Measurements from ENCODE around the gene LKAAEAR1. TPM values are rescaled to one million over a fixed set of nuclear protein-coding genes. Genes with fewer than 3 reads are reported as not detected.

LKAAEAR1 gene
- total RNA-seq, 1 experiment from 2014 or later, result 1.7 TPM

DNA sequence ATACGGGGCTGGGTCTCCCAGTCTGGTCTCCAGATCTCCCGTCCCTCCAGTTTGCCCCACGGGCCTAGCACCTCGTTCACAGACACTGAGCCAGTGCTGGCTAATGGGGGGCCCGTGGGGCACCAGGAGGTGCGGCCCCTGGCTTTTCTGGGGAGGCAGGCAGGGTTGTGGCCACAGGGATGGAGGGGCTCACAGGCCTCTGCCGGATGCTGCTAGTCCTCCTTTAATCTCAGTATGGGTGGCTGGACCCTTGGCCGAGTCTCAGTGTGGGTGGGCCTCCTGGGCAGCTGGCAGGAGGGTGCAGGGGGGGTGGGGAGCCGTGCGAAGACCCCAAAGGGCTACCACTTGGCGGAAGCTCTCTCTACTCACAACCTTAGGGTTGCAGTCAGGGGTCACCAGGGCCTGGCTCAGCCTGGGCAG is 33.2 kb downstream of the LKAAEAR1 start (continued):
- TF ChIP-seq, protein P1, sequence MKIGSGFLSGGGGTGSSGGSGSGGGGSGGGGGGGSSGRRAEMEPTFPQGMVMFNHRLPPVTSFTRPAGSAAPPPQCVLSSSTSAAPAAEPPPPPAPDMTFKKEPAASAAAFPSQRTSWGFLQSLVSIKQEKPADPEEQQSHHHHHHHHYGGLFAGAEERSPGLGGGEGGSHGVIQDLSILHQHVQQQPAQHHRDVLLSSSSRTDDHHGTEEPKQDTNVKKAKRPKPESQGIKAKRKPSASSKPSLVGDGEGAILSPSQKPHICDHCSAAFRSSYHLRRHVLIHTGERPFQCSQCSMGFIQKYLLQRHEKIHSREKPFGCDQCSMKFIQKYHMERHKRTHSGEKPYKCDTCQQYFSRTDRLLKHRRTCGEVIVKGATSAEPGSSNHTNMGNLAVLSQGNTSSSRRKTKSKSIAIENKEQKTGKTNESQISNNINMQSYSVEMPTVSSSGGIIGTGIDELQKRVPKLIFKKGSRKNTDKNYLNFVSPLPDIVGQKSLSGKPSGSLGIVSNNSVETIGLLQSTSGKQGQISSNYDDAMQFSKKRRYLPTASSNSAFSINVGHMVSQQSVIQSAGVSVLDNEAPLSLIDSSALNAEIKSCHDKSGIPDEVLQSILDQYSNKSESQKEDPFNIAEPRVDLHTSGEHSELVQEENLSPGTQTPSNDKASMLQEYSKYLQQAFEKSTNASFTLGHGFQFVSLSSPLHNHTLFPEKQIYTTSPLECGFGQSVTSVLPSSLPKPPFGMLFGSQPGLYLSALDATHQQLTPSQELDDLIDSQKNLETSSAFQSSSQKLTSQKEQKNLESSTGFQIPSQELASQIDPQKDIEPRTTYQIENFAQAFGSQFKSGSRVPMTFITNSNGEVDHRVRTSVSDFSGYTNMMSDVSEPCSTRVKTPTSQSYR (CRISPR knock-in tag; IDR thresholded peaks at IDR 0.05), result no peak
- TF ChIP-seq KAT7 (CRISPR knock-in tag; IDR thresholded peaks at IDR 0.05; ENCODE audit: borderline replicate concordance), result no peak

DNA sequence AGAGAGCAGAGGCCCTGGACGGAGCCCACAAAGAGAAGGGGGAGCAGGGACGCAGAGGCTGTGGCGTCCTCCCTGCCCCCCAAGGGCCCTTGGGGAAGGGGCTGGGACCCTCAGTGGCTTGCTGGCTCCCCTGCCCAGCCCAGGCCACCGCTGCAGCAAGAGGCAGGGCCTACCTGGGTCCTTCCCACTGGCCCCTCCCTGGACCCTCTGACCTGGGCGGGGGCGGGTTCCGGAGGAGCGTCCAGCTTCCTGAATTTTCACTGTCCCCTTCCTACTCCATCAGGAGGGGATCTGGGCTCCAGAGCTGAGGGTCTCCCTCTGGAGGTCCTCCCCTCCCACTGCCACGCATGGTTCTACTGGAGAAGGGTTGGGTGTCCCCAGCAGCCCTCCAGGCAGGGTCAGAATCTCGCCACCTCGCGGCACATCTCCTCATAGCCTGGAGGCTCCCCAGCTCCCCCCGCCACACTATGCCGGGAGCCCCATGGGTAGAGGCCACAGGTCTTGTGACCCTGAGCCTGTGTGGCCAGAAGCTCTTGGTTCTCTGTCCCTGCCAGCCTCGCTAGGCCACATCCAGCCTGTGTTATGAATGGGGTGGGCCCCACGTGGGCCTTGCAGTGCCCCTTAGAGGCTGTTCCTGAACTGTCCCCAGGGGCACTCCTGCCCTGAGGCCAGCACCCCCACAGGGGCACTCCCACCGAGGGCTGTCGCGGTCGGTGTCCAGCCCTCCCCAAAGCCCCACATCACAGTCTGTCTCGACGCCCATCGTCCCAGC is 33.8 kb downstream of the LKAAEAR1 start:
- H3K4me1 Mint-ChIP-seq, result peaks cover 24% of the 10 kb centered on the region
- CTCF ChIA-PET, result interaction anchor here (0.7 to 2.3 kb wide), 9 partner anchors 7 to 77 kb away, joined by 3 to 15 read pairs (median 5); partner anchors contain the start of genes LKAAEAR1, PRPF6 and TCEA2
- H3K4me3 Mint-ChIP-seq, result peak overlapping the region; percentile 25; the same call in 1 of the 2 replicates
- H3K27ac Mint-ChIP-seq, result no peak overlapping the region
- peak; percentile 20; the same call in 1 of the 2 replicates for TF ChIP-seq GABPB1 (CRISPR knock-in tag; IDR thresholded peaks at IDR 0.05)
- TF ChIP-seq, protein P2, sequence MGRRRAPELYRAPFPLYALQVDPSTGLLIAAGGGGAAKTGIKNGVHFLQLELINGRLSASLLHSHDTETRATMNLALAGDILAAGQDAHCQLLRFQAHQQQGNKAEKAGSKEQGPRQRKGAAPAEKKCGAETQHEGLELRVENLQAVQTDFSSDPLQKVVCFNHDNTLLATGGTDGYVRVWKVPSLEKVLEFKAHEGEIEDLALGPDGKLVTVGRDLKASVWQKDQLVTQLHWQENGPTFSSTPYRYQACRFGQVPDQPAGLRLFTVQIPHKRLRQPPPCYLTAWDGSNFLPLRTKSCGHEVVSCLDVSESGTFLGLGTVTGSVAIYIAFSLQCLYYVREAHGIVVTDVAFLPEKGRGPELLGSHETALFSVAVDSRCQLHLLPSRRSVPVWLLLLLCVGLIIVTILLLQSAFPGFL (CRISPR knock-in tag; IDR thresholded peaks at IDR 0.05; ENCODE audit: borderline replicate concordance), result no peak
- TF ChIP-seq SMAD4 (CRISPR knock-in tag; IDR thresholded peaks at IDR 0.05), result no peak
- TF ChIP-seq RORB (CRISPR knock-in tag; IDR thresholded peaks at IDR 0.05), result no peak
- TF ChIP-seq OVOL2 (CRISPR knock-in tag; IDR thresholded peaks at IDR 0.05; ENCODE audit: borderline replicate concordance), result no peak
- TF ChIP-seq, protein P3, sequence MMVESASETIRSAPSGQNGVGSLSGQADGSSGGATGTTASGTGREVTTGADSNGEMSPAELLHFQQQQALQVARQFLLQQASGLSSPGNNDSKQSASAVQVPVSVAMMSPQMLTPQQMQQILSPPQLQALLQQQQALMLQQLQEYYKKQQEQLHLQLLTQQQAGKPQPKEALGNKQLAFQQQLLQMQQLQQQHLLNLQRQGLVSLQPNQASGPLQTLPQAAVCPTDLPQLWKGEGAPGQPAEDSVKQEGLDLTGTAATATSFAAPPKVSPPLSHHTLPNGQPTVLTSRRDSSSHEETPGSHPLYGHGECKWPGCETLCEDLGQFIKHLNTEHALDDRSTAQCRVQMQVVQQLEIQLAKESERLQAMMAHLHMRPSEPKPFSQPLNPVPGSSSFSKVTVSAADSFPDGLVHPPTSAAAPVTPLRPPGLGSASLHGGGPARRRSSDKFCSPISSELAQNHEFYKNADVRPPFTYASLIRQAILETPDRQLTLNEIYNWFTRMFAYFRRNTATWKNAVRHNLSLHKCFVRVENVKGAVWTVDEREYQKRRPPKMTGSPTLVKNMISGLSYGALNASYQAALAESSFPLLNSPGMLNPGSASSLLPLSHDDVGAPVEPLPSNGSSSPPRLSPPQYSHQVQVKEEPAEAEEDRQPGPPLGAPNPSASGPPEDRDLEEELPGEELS (CRISPR knock-in tag; IDR thresholded peaks at IDR 0.05), result no peak
- TF ChIP-seq IRF2 (CRISPR knock-in tag; IDR thresholded peaks at IDR 0.05; ENCODE audit: borderline replicate concordance, low read depth), result no peak
- DNase-seq (ENCODE audit: low spot score), result no peak
- peaks cover 56% of the 10 kb centered on the region for H3K27me3 Mint-ChIP-seq (ENCODE audit: low read depth)
- no peak for ATAC-seq
- no peaks in the 10 kb centered on the region for H3K9me3 Mint-ChIP-seq
- H3K36me3 Mint-ChIP-seq, result no peaks in the 10 kb centered on the region
- POLR2A ChIA-PET, result no interaction called here

DNA sequence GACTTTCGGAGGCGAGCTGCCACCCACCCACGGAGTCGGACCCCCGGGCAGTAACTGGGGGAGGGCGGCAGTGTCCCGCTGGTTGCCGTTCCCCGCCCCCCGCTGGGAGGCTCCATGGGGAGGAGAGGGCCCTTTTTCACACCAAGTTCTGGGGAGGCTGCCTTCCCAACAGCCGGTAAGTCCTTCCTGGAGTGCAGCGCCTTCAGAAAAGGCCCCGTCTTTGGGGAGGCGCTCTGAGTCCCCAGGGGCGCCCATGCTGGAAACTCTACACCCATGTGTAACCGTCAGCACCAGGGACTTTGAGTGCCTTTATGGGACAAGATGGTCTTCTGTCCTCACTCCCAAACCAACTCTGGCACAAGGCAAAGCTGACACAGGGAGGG is 34.3 kb downstream of the LKAAEAR1 start:
- H3K36me3 Mint-ChIP-seq, result no peaks in the 10 kb centered on the region
- peaks cover 28% of the 10 kb centered on the region for H3K4me1 Mint-ChIP-seq
- H3K9me3 Mint-ChIP-seq, result no peaks in the 10 kb centered on the region
- ATAC-seq (no peak), DNase-seq (ENCODE audit: low spot score) (no peak)
- peak overlapping the region; percentile 57 for H3K4me3 Mint-ChIP-seq
- no peak overlapping the region for H3K27ac Mint-ChIP-seq
- POLR2A ChIA-PET, result no interaction called here
- H3K27me3 Mint-ChIP-seq (ENCODE audit: low read depth), result peaks cover 62% of the 10 kb centered on the region
- CTCF ChIA-PET, result interaction anchor here (0.7 to 2.3 kb wide), 9 partner anchors 7 to 76 kb away, joined by 3 to 15 read pairs (median 5); partner anchors contain the start of genes LKAAEAR1, PRPF6 and TCEA2
- TF ChIP-seq ZNF423 (CRISPR knock-in tag; IDR thresholded peaks at IDR 0.05) (peak; percentile 86), GTF2I (CRISPR knock-in tag; conservative IDR thresholded peaks at IDR 0.05) (no peak), NR3C1 (CRISPR knock-in tag; conservative IDR thresholded peaks at IDR 0.05; ENCODE audit: low read depth) (no peak)
- TF ChIP-seq, protein P3 (CRISPR knock-in tag; IDR thresholded peaks at IDR 0.05), result no peak
- TF ChIP-seq, protein P4, sequence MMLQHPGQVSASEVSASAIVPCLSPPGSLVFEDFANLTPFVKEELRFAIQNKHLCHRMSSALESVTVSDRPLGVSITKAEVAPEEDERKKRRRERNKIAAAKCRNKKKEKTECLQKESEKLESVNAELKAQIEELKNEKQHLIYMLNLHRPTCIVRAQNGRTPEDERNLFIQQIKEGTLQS (CRISPR knock-in tag; conservative IDR thresholded peaks at IDR 0.05), result no peak
- TF ChIP-seq, protein P5, sequence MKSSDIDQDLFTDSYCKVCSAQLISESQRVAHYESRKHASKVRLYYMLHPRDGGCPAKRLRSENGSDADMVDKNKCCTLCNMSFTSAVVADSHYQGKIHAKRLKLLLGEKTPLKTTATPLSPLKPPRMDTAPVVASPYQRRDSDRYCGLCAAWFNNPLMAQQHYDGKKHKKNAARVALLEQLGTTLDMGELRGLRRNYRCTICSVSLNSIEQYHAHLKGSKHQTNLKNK (CRISPR knock-in tag; IDR thresholded peaks at IDR 0.05), result no peak

All from WTC11 (cell line).